HG02840 (cell line): ENCODE data around the gene DMP1.

Experiments
- ATAC-seq: cut with Tn5 transposase; IDR thresholded peaks from one replicate; pipeline ENCODE4 v1.9.1; 2021; ENCODE audit warnings: mild to moderate bottlenecking, moderate library complexity, moderate number of reproducible peaks; ENCODE audit not compliant: unreplicated experiment, low FRiP score

DMP1 gene

GRCh38 chr4:87649980-87650379 is at the start of gene DMP1:
TSS of gene DMP1 (plus strand) at chr4:87650280. CDS start at chr4:87656493, 6,213 bp downstream.
- ATAC-seq = no peak

GRCh38 chr4:87601361-87601760 is 48.7 kb upstream of the DMP1 start:
- no peak for ATAC-seq

GRCh38 chr4:87608229-87608628 is 41.9 kb upstream of the DMP1 start, which contains the start of gene DSPP:
TSS of gene DSPP (plus strand) at chr4:87608529. CDS start at chr4:87610909, 2,380 bp downstream.
- ATAC-seq = no peak

- no peak for ATAC-seq
These were observed 35.7 kb upstream of the DMP1 start for GRCh38 chr4:87614292-87614890.

GRCh38 chr4:87616268-87616667 is 33.8 kb upstream of the DMP1 start:
- ATAC-seq = no peak

GRCh38 chr4:87620086-87620485 is 30.0 kb upstream of the DMP1 start:
- no peak for ATAC-seq

- no peak for ATAC-seq
These were observed 29.6 kb upstream of the DMP1 start for GRCh38 chr4:87620491-87620890.

- no peak for ATAC-seq
These were observed 27.8 kb upstream of the DMP1 start for GRCh38 chr4:87622303-87622702.

- no peak for ATAC-seq
These were observed 25.4 kb upstream of the DMP1 start for GRCh38 chr4:87624698-87625097.

- ATAC-seq = no peak
These were observed 18.4 kb upstream of the DMP1 start for GRCh38 chr4:87631668-87632067.

- no peak for ATAC-seq
These were observed 17.6 kb upstream of the DMP1 start for GRCh38 chr4:87632469-87632868.

- ATAC-seq = no peak
These were observed 16.8 kb upstream of the DMP1 start for GRCh38 chr4:87633243-87633642.

- ATAC-seq = no peak
These were observed 5.8 kb upstream of the DMP1 start for GRCh38 chr4:87644286-87644685.

GRCh38 chr4:87650938-87651337 is 858 bp downstream of the DMP1 start:
- ATAC-seq = no peak

GRCh38 chr4:87651941-87652340 is 1.9 kb downstream of the DMP1 start:
- ATAC-seq = no peak

GRCh38 chr4:87654487-87655044 is 4.5 kb downstream of the DMP1 start:
- ATAC-seq = no peak

GRCh38 chr4:87657525-87657924 is 7.4 kb downstream of the DMP1 start:
- ATAC-seq = no peak

- no peak for ATAC-seq
These were observed 9.3 kb downstream of the DMP1 start for GRCh38 chr4:87659247-87659931.

GRCh38 chr4:87662871-87663270 is 12.8 kb downstream of the DMP1 start:
- no peak for ATAC-seq

- no peak for ATAC-seq
These were observed 19.3 kb downstream of the DMP1 start for GRCh38 chr4:87669373-87669772.

GRCh38 chr4:87677731-87678130 is 27.7 kb downstream of the DMP1 start:
- no peak for ATAC-seq
